Neural progenitor cell (in vitro differentiated cells): ENCODE results near the gene UQCC3.

Experiments
- EZH2 ChIP-seq: fragments of 200-600 bp; sonication (generic); IDR thresholded peaks from 2 replicates; pipeline ENCODE4 v1.6.1; 2017; ENCODE audit warnings: antibody characterized with exemption, mild to moderate bottlenecking, moderate library complexity
- EZH2phosphoT487 ChIP-seq: fragments of 200-600 bp; sonication (generic); IDR thresholded peaks from 2 replicates; pipeline ENCODE4 v1.6.1; 2017; ENCODE audit warnings: antibody characterized with exemption
- TF ChIP-seq, protein P1 (sequence below): fragments of 200-600 bp; sonication (generic); IDR thresholded peaks from 2 replicates; pipeline ENCODE4 v1.5.1; 2017; ENCODE audit warnings: antibody characterized with exemption, mild to moderate bottlenecking

DNA sequence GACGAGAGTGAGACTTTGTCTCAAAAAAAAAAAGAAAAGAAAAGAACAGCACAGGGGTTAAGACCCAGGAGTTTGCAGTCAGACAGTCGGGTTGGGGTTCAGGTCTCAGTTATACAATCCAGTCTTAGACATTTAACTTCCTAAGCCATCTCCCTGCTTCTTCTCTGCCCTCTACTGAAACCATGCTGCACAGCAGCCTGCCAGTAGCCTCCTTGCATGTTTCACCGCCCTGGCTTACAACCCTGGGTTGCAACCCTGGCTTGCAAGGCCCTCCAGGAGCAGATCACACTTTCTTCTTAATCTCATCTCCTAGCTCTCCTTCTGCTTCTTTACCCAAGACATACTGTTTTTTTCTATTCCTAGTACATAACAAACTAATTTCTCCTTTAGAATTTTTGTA lies 43.8 kb upstream of the UQCC3 start:
- TF ChIP-seq, protein P1, sequence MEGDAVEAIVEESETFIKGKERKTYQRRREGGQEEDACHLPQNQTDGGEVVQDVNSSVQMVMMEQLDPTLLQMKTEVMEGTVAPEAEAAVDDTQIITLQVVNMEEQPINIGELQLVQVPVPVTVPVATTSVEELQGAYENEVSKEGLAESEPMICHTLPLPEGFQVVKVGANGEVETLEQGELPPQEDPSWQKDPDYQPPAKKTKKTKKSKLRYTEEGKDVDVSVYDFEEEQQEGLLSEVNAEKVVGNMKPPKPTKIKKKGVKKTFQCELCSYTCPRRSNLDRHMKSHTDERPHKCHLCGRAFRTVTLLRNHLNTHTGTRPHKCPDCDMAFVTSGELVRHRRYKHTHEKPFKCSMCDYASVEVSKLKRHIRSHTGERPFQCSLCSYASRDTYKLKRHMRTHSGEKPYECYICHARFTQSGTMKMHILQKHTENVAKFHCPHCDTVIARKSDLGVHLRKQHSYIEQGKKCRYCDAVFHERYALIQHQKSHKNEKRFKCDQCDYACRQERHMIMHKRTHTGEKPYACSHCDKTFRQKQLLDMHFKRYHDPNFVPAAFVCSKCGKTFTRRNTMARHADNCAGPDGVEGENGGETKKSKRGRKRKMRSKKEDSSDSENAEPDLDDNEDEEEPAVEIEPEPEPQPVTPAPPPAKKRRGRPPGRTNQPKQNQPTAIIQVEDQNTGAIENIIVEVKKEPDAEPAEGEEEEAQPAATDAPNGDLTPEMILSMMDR, result no peak
- no peak for TF ChIP-seq EZH2
- no peak for TF ChIP-seq EZH2phosphoT487
